ENCODE results near the gene PTGES2. TPM values are rescaled to one million over a fixed set of nuclear protein-coding genes. Genes with fewer than 3 reads are reported as not detected.

PTGES2 gene
- polyA plus RNA-seq, 1 donor from 2014 or later = 55.9 TPM

DNA sequence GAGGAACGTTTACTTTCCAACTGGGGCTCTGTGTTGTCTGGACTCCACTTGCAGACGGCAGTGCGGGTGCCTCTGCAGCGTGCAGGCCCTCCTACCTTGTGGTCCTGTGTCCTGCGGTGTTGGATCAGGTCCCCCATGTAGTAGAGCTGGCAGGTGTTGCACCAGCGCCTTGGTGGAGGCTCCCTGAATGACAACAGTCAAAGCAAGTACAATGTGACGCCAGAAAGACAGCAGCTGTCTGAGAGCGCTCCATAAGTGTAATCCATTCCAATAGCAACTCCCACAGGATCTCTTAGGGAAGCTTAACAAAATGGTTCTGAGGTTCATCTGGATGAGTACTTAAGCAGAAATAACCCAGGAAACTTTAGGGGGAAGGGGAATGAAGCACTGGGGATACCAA is 42.4 kb upstream of the PTGES2 start:
- no peaks in the 10 kb centered on the region for H3K27me3 ChIP-seq (ENCODE audit: insufficient read depth, low read depth, low read length)
- no peak overlapping the region for H2AFZ ChIP-seq (ENCODE audit: low read depth, low read length)
- H3K79me2 ChIP-seq (replicated peaks; ENCODE audit: insufficient read depth, low read length) = no peaks in the 10 kb centered on the region
- H3K4me2 ChIP-seq (ENCODE audit: low read length) = no peak overlapping the region
- no peaks in the 10 kb centered on the region for H3F3A ChIP-seq (ENCODE audit: insufficient read depth, low read length, poor library complexity, severe bottlenecking)
- no peak for TF ChIP-seq EP300 (conservative IDR thresholded peaks at IDR 0.05; ENCODE audit: poor library complexity, severe bottlenecking)
- TF ChIP-seq SMC3 (conservative IDR thresholded peaks at IDR 0.05; ENCODE audit: poor library complexity) = no peak
- TF ChIP-seq TAF1 (IDR thresholded peaks at IDR 0.05; ENCODE audit: low read depth) = no peak
- TF ChIP-seq REST (IDR thresholded peaks at IDR 0.05; ENCODE audit: borderline replicate concordance) = no peak
- TF ChIP-seq MXI1 (conservative IDR thresholded peaks at IDR 0.05; ENCODE audit: poor library complexity, severe bottlenecking) = no peak
- TF ChIP-seq RAD21 (conservative IDR thresholded peaks at IDR 0.05) = no peak
- TF ChIP-seq EZH2 (IDR thresholded peaks at IDR 0.05; ENCODE audit: borderline replicate concordance, insufficient read depth, low read length, poor library complexity, severe bottlenecking) = no peak
- TF ChIP-seq, protein P1, sequence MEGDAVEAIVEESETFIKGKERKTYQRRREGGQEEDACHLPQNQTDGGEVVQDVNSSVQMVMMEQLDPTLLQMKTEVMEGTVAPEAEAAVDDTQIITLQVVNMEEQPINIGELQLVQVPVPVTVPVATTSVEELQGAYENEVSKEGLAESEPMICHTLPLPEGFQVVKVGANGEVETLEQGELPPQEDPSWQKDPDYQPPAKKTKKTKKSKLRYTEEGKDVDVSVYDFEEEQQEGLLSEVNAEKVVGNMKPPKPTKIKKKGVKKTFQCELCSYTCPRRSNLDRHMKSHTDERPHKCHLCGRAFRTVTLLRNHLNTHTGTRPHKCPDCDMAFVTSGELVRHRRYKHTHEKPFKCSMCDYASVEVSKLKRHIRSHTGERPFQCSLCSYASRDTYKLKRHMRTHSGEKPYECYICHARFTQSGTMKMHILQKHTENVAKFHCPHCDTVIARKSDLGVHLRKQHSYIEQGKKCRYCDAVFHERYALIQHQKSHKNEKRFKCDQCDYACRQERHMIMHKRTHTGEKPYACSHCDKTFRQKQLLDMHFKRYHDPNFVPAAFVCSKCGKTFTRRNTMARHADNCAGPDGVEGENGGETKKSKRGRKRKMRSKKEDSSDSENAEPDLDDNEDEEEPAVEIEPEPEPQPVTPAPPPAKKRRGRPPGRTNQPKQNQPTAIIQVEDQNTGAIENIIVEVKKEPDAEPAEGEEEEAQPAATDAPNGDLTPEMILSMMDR (IDR thresholded peaks at IDR 0.05; ENCODE audit: poor library complexity, severe bottlenecking) = no peak
- TF ChIP-seq POLR2AphosphoS5 (IDR thresholded peaks at IDR 0.05) = no peak
- H3K36me3 ChIP-seq (ENCODE audit: insufficient read depth, low read length) = no peaks in the 10 kb centered on the region
- no peaks in the 10 kb centered on the region for H3K9me3 ChIP-seq (ENCODE audit: low read length)
- H3K9ac ChIP-seq (ENCODE audit: low read length) = no peak overlapping the region
- no peak overlapping the region for H3K4me3 ChIP-seq (ENCODE audit: low read length)
- H3K27ac ChIP-seq (ENCODE audit: low read length) = peak overlapping the region; percentile 16
- no peaks in the 10 kb centered on the region for H4K20me1 ChIP-seq (ENCODE audit: insufficient read depth)
- H3K9me2 ChIP-seq (ENCODE audit: insufficient read depth, low read length) = no peaks in the 10 kb centered on the region

- H4K20me1 ChIP-seq (ENCODE audit: insufficient read depth) = no peaks in the 10 kb centered on the region
- H3K36me3 ChIP-seq (ENCODE audit: insufficient read depth, low read length) = no peaks in the 10 kb centered on the region
- H3K27me3 ChIP-seq (ENCODE audit: insufficient read depth, low read depth, low read length) = no peaks in the 10 kb centered on the region
- no peaks in the 10 kb centered on the region for H3K9me3 ChIP-seq (ENCODE audit: low read length)
- no peaks in the 10 kb centered on the region for H3K79me2 ChIP-seq (replicated peaks; ENCODE audit: insufficient read depth, low read length)
- no peak overlapping the region for H3K9ac ChIP-seq (ENCODE audit: low read length)
- peak overlapping the region; percentile 16 for H3K27ac ChIP-seq (ENCODE audit: low read length)
- H2AFZ ChIP-seq (ENCODE audit: low read depth, low read length) = no peak overlapping the region
- no peaks in the 10 kb centered on the region for H3K9me2 ChIP-seq (ENCODE audit: insufficient read depth, low read length)
- H3K4me3 ChIP-seq (ENCODE audit: low read length) = no peak overlapping the region
- H3F3A ChIP-seq (ENCODE audit: insufficient read depth, low read length, poor library complexity, severe bottlenecking) = no peaks in the 10 kb centered on the region
- H3K4me2 ChIP-seq (ENCODE audit: low read length) = no peak overlapping the region
- TF ChIP-seq TAF1 (IDR thresholded peaks at IDR 0.05; ENCODE audit: low read depth) (no peak), EP300 (conservative IDR thresholded peaks at IDR 0.05; ENCODE audit: poor library complexity, severe bottlenecking) (no peak), POLR2AphosphoS5 (IDR thresholded peaks at IDR 0.05) (no peak), MXI1 (conservative IDR thresholded peaks at IDR 0.05; ENCODE audit: poor library complexity, severe bottlenecking) (no peak), EZH2 (IDR thresholded peaks at IDR 0.05; ENCODE audit: borderline replicate concordance, insufficient read depth, low read length, poor library complexity, severe bottlenecking) (no peak), SMC3 (conservative IDR thresholded peaks at IDR 0.05; ENCODE audit: poor library complexity) (no peak), RAD21 (conservative IDR thresholded peaks at IDR 0.05) (no peak), REST (IDR thresholded peaks at IDR 0.05; ENCODE audit: borderline replicate concordance) (no peak)
- TF ChIP-seq, protein P1 (IDR thresholded peaks at IDR 0.05; ENCODE audit: poor library complexity, severe bottlenecking) = no peak
These were observed 42.0 kb upstream of the PTGES2 start for GRCh38 chr9:128169492-128169891.

Data from neural cell (in vitro differentiated cells).